ENCODE measurements around the gene ZNF512B.

GRCh38 chr20:64011366-64011779, 41.6 kb upstream of the ZNF512B start:
- TF ChIP-seq ATF3 (IDR thresholded peaks at IDR 0.05) (no peak), EGR1 (IDR thresholded peaks at IDR 0.05; ENCODE audit: low read depth in 2 of 2) (no peak)
- TF ChIP-seq, protein P1, sequence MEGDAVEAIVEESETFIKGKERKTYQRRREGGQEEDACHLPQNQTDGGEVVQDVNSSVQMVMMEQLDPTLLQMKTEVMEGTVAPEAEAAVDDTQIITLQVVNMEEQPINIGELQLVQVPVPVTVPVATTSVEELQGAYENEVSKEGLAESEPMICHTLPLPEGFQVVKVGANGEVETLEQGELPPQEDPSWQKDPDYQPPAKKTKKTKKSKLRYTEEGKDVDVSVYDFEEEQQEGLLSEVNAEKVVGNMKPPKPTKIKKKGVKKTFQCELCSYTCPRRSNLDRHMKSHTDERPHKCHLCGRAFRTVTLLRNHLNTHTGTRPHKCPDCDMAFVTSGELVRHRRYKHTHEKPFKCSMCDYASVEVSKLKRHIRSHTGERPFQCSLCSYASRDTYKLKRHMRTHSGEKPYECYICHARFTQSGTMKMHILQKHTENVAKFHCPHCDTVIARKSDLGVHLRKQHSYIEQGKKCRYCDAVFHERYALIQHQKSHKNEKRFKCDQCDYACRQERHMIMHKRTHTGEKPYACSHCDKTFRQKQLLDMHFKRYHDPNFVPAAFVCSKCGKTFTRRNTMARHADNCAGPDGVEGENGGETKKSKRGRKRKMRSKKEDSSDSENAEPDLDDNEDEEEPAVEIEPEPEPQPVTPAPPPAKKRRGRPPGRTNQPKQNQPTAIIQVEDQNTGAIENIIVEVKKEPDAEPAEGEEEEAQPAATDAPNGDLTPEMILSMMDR (IDR thresholded peaks at IDR 0.05; ENCODE audit: low read depth, low read length, missing input control): no peak
